K562 (cell line): Measurements from ENCODE around the gene GH2. TPM values are rescaled to one million over a fixed set of nuclear protein-coding genes. Genes with fewer than 3 reads are reported as not detected.
A peak's percentile ranks its signal among the peaks of the same experiment; 100 is the strongest.

Experiments
- CHD2 ChIP-seq: IDR thresholded peaks from 2 replicates; pipeline ENCODE4 v1.6.1; 2011; ENCODE audit warnings: low read depth, low read length
- CTBP1 ChIP-seq: fragments of 450-650 bp; IDR thresholded peaks from 2 replicates; pipeline ENCODE4 v1.6.1; 2016; ENCODE audit warnings: borderline replicate concordance
- HSF4 ChIP-seq: fragments of 250-450 bp; sonication (Bioruptor Pico); IDR thresholded peaks from 2 replicates; pipeline ENCODE4 v2.1.2; 2022; ENCODE audit warnings: mild to moderate bottlenecking, moderate library complexity, borderline replicate concordance
- JUND ChIP-seq, 2 experiments: IDR thresholded peaks; 2 replicates in 1 of 2; 3 replicates in 1 of 2; pipeline ENCODE4 v1.6.1; 2011; ENCODE audit warnings: borderline replicate concordance in 2 of 2, low read depth in 2 of 2, low read length in 2 of 2, improper control_type of control experiment in 1 of 2, missing biosample characterization in 1 of 2, missing genetic modification characterization in 1 of 2, missing genetic modification reagents in 1 of 2
- KLF13 ChIP-seq: fragments of 450-650 bp; IDR thresholded peaks from 2 replicates; pipeline ENCODE4 v1.6.1; 2016; ENCODE audit warnings: missing genetic modification characterization, low read depth, mild to moderate bottlenecking, missing compliant biosample characterization, moderate library complexity, borderline replicate concordance
- KLF16 ChIP-seq: IDR thresholded peaks from 2 replicates; pipeline ENCODE4 v1.6.1; 2016; ENCODE audit warnings: antibody characterized with exemption
- MTA3 ChIP-seq: fragments of 450-650 bp; formaldehyde crosslinking; IDR thresholded peaks from 2 replicates; pipeline ENCODE4 v1.6.1; 2017; ENCODE audit warnings: mild to moderate bottlenecking, borderline replicate concordance
- MTF1 ChIP-seq: fragments of 250-450 bp; sonication (Bioruptor Pico); IDR thresholded peaks from 2 replicates; pipeline ENCODE4 v1.9.0; 2021; ENCODE audit warnings: moderate library complexity, mild to moderate bottlenecking, inconsistent platforms, borderline replicate concordance
- MXI1 ChIP-seq: IDR thresholded peaks from 2 replicates; pipeline ENCODE4 v1.6.1; 2011; ENCODE audit warnings: low read depth, mild to moderate bottlenecking, improper control_type of control experiment, low read length
- MYC ChIP-seq, 2 experiments: fragments of 250-450 bp in 1 of 2; sonication (Bioruptor Pico) in 1 of 2; IDR thresholded peaks; 2 replicates each; pipeline versions ENCODE4 v1.5.1 to v1.6.1; 2012 to 2021; ENCODE audit warnings: low read depth in 2 of 2, borderline replicate concordance in 1 of 2, improper control_type of control experiment in 1 of 2, low read length in 1 of 2, mild to moderate bottlenecking in 1 of 2, moderate library complexity in 1 of 2
- NCOA2 ChIP-seq, 2 experiments: fragments of 450-650 bp; IDR thresholded peaks; 2 replicates each; pipeline ENCODE4 v1.6.1; 2018; ENCODE audit warnings: mild to moderate bottlenecking in 2 of 2, moderate library complexity in 1 of 2; ENCODE audit not compliant: partially characterized antibody in 2 of 2
- NR4A1 ChIP-seq, 2 experiments: fragments of 250-450 bp in 1 of 2; fragments of 450-650 bp in 1 of 2; sonication (Bioruptor Pico) in 1 of 2; IDR thresholded peaks; 2 replicates each; pipeline versions ENCODE4 v1.4.0 to v1.6.1; 2016 to 2020; ENCODE audit warnings: mild to moderate bottlenecking in 2 of 2, missing compliant biosample characterization in 1 of 2, missing genetic modification characterization in 1 of 2, moderate library complexity in 1 of 2
- RAD21 ChIP-seq, 2 experiments: fragments of 250-450 bp in 1 of 2; fragments of 450-650 bp in 1 of 2; sonication (Bioruptor Pico) in 1 of 2; formaldehyde crosslinking in 1 of 2; IDR thresholded peaks in 1 of 2; conservative IDR thresholded peaks in 1 of 2; 2 replicates each; pipeline versions ENCODE4 v1.4.0 to v1.8.0; 2020 to 2022; ENCODE audit warnings: mild to moderate bottlenecking in 2 of 2, moderate library complexity in 1 of 2
- SMARCA4 ChIP-seq: fragments of 450-650 bp; IDR thresholded peaks from 2 replicates; pipeline ENCODE4 v1.6.1; 2016
- SP2 ChIP-seq: IDR thresholded peaks from 2 replicates; pipeline ENCODE4 v1.6.1; 2011; ENCODE audit warnings: mild to moderate bottlenecking, low read depth, low read length, moderate library complexity; ENCODE audit not compliant: poor library complexity, severe bottlenecking; ENCODE audit errors: extremely low read depth
- TEAD1 ChIP-seq, 2 experiments: fragments of 450-650 bp in 1 of 2; sonication (generic) in 1 of 2; formaldehyde crosslinking; IDR thresholded peaks; 2 replicates each; pipeline versions ENCODE4 v1.4.0 to v1.8.0; 2020 to 2022; ENCODE audit warnings: mild to moderate bottlenecking in 2 of 2, missing genetic modification reagents in 1 of 2
- polyA plus RNA-seq, 8 experiments: library from polyadenylated mRNA; depleted of rRNA in 4 of 8; stranded (reverse) in 5 of 8; unstranded in 3 of 8; fragments of >200 nt; fragmentation: Nextera tagmentation in 2 of 8; fragmentation: Illumina TruSeq in 1 of 8; extraction: Ambion mirVana in 2 of 8; extraction: Trizol in 1 of 8; gene quantifications; 2 replicates each; pipeline versions ENCODE4 v1.2.1 to v1.2.3, GENCODE V29; 2011 to 2014; ENCODE audit warnings: inconsistent platforms in 1 of 8, missing spikeins in 1 of 8
- total RNA-seq, 7 experiments: library from RNA; depleted of rRNA in 6 of 7; stranded (reverse); fragments of >200 nt in 6 of 7; fragmentation: Illumina TruSeq in 2 of 7; extraction: Trizol in 2 of 7; gene quantifications; 2 replicates each; pipeline versions ENCODE4 v1.2.1 to v1.2.3, GENCODE V29; 2011 to 2021; ENCODE audit warnings: low replicate concordance in 1 of 7
- TF ChIP-seq, protein P1 (sequence below): fragments of 450-650 bp; IDR thresholded peaks from 2 replicates; pipeline ENCODE4 v1.6.1; 2016
- TF ChIP-seq, protein P2 (sequence below): fragments of 450-650 bp; IDR thresholded peaks from 2 replicates; pipeline ENCODE4 v1.6.1; 2018; ENCODE audit not compliant: partially characterized antibody
- TF ChIP-seq, protein P3 (sequence below): fragments of 200-800 bp; sonication (Bioruptor generic); IDR thresholded peaks from 2 replicates; pipeline ENCODE4 v1.6.1; 2017; ENCODE audit warnings: missing genetic modification characterization, missing compliant biosample characterization

The GH2 gene
- total and polyA plus RNA-seq, 9 of the 15 experiments (the other 6 are each of a cell fraction or from before 2014, with no cell fraction given): not detected

DNA sequence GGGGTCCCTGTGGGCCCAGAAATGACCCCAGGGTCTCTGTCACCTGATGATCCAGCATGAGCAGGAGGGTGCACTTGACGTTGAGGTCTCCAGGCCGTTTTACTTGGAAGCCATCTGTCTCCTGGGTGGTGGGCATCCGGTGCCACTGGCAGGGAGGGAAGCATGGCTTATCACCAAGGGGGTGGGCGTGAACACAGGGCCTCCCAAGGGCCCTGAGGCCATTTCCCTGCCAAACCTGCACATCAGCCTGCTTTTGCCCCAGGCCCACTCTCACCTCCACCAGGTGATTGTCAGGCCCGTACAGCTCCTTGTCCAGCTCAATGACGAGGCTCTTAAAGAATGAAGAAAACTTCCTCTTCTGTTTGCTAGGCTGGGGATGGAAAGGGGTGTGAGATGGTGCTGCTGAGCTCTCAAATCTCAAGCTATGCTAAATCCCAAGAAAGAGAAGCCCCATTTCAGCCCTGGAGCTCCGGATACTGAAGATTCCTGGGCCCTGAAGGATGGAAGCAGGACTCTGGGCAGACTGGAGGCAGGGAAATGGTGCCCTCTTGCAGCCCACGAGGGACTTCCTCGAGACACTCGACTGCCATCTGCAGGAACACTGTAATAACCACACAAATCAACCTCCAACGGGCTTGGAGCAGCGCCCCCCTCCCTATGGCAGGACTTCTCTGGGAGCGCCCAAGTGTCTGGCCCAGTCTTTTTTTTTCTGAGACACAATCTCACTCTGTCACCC, 47.1 kb downstream of the GH2 start (continued):
- peak; percentile 44 to 68; a peak in 3 of 4 replicates for TF ChIP-seq RAD21 (CRISPR knock-in tag; conservative IDR thresholded peaks at IDR 0.05 in 1 of 2, IDR thresholded peaks at IDR 0.05 in 1 of 2)
- peak; percentile 70 for TF ChIP-seq MYC (IDR thresholded peaks at IDR 0.05; ENCODE audit: low read depth, low read length)
- no peak for TF ChIP-seq MYC (CRISPR knock-in tag; IDR thresholded peaks at IDR 0.05; ENCODE audit: borderline replicate concordance, low read depth)
- peak; percentile 34; the same call in 1 of the 2 replicates for TF ChIP-seq KLF16
- no peak for TF ChIP-seq HSF4 (CRISPR knock-in tag)
- peak; percentile 35; the same call in 1 of the 2 replicates for TF ChIP-seq CTBP1
- TF ChIP-seq MXI1: no peak
- TF ChIP-seq TEAD1 (CRISPR knock-in tag; IDR thresholded peaks at IDR 0.05): no peak
- no peak for TF ChIP-seq NCOA2 (IDR thresholded peaks at IDR 0.05; ENCODE audit: partially characterized antibody in 2 of 2)
- no peak for TF ChIP-seq MTF1 (CRISPR knock-in tag)
- 0 out of 2 replicates have a peak, but pooled peaks have one; percentile 44 for TF ChIP-seq MTA3
- TF ChIP-seq KLF13: no peak
- TF ChIP-seq SP2: no peak
- TF ChIP-seq, protein P1, sequence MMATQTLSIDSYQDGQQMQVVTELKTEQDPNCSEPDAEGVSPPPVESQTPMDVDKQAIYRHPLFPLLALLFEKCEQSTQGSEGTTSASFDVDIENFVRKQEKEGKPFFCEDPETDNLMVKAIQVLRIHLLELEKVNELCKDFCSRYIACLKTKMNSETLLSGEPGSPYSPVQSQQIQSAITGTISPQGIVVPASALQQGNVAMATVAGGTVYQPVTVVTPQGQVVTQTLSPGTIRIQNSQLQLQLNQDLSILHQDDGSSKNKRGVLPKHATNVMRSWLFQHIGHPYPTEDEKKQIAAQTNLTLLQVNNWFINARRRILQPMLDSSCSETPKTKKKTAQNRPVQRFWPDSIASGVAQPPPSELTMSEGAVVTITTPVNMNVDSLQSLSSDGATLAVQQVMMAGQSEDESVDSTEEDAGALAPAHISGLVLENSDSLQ: 0 out of 2 replicates have a peak, but pooled peaks have one; percentile 4
- TF ChIP-seq, protein P2, sequence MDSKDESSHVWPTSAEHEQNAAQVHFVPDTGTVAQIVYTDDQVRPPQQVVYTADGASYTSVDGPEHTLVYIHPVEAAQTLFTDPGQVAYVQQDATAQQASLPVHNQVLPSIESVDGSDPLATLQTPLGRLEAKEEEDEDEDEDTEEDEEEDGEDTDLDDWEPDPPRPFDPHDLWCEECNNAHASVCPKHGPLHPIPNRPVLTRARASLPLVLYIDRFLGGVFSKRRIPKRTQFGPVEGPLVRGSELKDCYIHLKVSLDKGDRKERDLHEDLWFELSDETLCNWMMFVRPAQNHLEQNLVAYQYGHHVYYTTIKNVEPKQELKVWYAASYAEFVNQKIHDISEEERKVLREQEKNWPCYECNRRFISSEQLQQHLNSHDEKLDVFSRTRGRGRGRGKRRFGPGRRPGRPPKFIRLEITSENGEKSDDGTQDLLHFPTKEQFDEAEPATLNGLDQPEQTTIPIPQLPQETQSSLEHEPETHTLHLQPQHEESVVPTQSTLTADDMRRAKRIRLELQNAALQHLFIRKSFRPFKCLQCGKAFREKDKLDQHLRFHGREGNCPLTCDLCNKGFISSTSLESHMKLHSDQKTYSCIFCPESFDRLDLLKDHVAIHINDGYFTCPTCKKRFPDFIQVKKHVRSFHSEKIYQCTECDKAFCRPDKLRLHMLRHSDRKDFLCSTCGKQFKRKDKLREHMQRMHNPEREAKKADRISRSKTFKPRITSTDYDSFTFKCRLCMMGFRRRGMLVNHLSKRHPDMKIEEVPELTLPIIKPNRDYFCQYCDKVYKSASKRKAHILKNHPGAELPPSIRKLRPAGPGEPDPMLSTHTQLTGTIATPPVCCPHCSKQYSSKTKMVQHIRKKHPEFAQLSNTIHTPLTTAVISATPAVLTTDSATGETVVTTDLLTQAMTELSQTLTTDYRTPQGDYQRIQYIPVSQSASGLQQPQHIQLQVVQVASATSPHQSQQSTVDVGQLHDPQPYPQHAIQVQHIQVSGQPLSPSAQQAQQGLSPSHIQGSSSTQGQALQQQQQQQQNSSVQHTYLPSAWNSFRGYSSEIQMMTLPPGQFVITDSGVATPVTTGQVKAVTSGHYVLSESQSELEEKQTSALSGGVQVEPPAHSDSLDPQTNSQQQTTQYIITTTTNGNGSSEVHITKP: peak; percentile 62
- no peak for TF ChIP-seq CHD2
- peak; percentile 35; the same call in 1 of the 2 replicates for TF ChIP-seq SMARCA4
- TF ChIP-seq, protein P3, sequence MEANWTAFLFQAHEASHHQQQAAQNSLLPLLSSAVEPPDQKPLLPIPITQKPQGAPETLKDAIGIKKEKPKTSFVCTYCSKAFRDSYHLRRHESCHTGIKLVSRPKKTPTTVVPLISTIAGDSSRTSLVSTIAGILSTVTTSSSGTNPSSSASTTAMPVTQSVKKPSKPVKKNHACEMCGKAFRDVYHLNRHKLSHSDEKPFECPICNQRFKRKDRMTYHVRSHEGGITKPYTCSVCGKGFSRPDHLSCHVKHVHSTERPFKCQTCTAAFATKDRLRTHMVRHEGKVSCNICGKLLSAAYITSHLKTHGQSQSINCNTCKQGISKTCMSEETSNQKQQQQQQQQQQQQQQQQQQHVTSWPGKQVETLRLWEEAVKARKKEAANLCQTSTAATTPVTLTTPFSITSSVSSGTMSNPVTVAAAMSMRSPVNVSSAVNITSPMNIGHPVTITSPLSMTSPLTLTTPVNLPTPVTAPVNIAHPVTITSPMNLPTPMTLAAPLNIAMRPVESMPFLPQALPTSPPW (CRISPR knock-in tag): peak; percentile 66
- no peak for TF ChIP-seq NR4A1 (CRISPR knock-in tag; IDR thresholded peaks at IDR 0.05)
- no peak for TF ChIP-seq NR4A1 (tag; IDR thresholded peaks at IDR 0.05)
- TF ChIP-seq JUND (IDR thresholded peaks at IDR 0.05; ENCODE audit: borderline replicate concordance, low read depth, low read length): peak; percentile 47; the same call in 1 of the 2 replicates
- no peak for TF ChIP-seq JUND (tag; IDR thresholded peaks at IDR 0.05; ENCODE audit: borderline replicate concordance, low read depth, low read length)
